ENCODE results near the gene TCF3.
"Not testable (repeated sequence)": the region's sequence is repeated elsewhere in the genome, so short reads cannot be mapped to it uniquely, and the experiment has no call there.

TCF3 gene

GRCh38 chr19:1672769-1673644 lies 20.6 kb upstream of the TCF3 start:
- DNase-seq, result no peak

- peak; percentile 32 for DNase-seq
Measured at GRCh38 chr19:1672038-1672768, 19.8 kb upstream of the TCF3 start.

GRCh38 chr19:1671716-1672037 lies 19.3 kb upstream of the TCF3 start:
- DNase-seq, result peak; percentile 26

- DNase-seq, result peak; percentile 76
Measured at GRCh38 chr19:1670747-1671146, 18.3 kb upstream of the TCF3 start.

- no peak for DNase-seq
Measured at GRCh38 chr19:1668486-1669270, 16.3 kb upstream of the TCF3 start.

GRCh38 chr19:1668048-1668485 lies 15.7 kb upstream of the TCF3 start:
- no peak for DNase-seq

- no peak for DNase-seq
Measured at GRCh38 chr19:1665565-1666047, 13.2 kb upstream of the TCF3 start.

- no peak for DNase-seq
Measured at GRCh38 chr19:1663852-1664251, 11.4 kb upstream of the TCF3 start.

- DNase-seq, result not testable (repeated sequence)
Measured at GRCh38 chr19:1663227-1663626, 10.8 kb upstream of the TCF3 start.

- DNase-seq, result no peak
Measured at GRCh38 chr19:1661995-1662394, 9.6 kb upstream of the TCF3 start.

GRCh38 chr19:1659084-1659427 lies 6.6 kb upstream of the TCF3 start:
- DNase-seq, result no peak

- no peak for DNase-seq
Measured at GRCh38 chr19:1658150-1659083, 6.0 kb upstream of the TCF3 start.

GRCh38 chr19:1657746-1658145 lies 5.3 kb upstream of the TCF3 start:
- no peak for DNase-seq

GRCh38 chr19:1656988-1657536 lies 4.6 kb upstream of the TCF3 start:
- DNase-seq, result no peak

GRCh38 chr19:1655987-1656608 lies 3.7 kb upstream of the TCF3 start:
- DNase-seq, result no peak

- DNase-seq, result no peak
Measured at GRCh38 chr19:1655131-1655981, 2.9 kb upstream of the TCF3 start.

- DNase-seq, result no peak
Measured at GRCh38 chr19:1654178-1654792, 1.9 kb upstream of the TCF3 start.

- DNase-seq, result no peak
Measured at GRCh38 chr19:1653300-1653628, 849 bp upstream of the TCF3 start.

- DNase-seq, result no peak
Measured at GRCh38 chr19:1651568-1652291, 685 bp downstream of the TCF3 start.
